HG03442 (cell line): Measurements from ENCODE around the gene SPEM2.

Experiments
- ATAC-seq: cut with Tn5 transposase; IDR thresholded peaks from one replicate; pipeline ENCODE4 v1.9.1; 2021; ENCODE audit warnings: mild to moderate bottlenecking, moderate library complexity; ENCODE audit not compliant: unreplicated experiment

SPEM2 gene

DNA sequence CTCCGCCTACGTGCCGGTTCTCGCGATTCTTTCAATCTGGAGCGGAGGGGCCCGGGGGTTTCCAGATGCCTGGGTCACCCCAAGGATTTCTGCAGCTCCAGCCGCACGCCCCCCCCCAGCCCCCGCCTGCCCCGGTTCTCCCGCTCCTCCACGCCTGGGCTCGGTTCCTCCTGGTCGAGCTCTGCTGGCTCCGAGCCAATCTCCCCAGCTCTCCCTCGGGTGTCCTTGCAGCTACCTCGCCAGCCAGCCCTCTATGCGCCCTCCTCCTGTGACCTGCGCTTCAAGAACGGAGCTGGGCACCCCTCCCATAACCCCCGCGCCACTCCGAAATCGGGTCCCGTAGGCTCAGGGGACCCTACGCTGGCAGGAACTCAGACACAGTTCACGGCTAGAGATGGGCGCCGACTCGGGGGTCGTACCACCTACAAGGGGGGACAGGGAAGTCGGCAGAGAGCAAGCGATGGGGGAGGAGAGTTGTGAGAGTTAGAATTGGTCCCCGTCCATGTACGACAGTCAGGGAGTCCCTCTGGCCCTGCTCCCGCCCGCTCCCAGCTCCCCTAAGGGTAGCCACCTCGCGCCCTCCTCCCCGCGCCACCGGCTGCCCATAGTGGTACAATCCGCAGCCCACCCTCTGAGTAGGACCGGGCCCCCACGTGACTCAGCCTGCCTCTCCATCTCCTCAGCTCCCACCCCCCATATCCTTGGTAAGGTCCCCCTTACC lies 14.9 kb downstream of the SPEM2 start:
- no peak for ATAC-seq

DNA sequence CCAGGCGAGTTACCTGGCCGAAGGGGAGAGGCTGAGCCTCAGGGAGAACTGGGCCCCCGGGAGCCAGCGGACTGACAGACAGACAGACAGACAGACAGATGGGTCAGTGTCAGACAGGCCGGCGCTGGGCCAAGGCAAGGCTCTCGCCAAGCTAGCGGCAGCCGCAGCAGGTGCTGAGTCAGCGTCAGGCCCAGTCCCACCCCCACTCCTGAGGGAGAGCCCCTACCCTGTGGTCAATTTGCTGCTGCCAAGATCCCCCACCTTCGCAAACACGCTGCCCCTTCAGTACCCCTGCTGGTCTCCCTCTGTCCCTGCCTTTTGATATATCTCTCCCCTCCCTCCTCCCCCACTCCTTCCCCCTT lies 15.4 kb downstream of the SPEM2 start:
- ATAC-seq = no peak

DNA sequence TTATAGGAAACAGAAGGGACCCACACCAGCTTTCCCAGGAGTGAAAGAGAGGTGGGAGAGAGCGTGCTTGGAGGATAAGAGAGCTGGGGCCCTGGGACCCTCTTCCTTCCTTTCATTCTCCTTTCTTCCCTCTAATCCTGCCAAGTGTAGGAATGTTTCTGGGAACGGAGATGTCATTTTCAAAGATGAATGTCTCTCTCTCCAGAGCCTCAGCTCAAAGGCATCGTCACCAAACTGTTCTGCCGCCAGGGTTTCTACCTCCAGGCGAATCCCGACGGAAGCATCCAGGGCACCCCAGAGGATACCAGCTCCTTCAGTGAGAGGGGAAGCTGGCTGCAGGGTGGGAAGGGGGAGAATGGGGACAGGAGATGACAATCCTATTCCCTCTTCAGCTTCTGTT lies 15.8 kb downstream of the SPEM2 start:
- ATAC-seq = no peak

DNA sequence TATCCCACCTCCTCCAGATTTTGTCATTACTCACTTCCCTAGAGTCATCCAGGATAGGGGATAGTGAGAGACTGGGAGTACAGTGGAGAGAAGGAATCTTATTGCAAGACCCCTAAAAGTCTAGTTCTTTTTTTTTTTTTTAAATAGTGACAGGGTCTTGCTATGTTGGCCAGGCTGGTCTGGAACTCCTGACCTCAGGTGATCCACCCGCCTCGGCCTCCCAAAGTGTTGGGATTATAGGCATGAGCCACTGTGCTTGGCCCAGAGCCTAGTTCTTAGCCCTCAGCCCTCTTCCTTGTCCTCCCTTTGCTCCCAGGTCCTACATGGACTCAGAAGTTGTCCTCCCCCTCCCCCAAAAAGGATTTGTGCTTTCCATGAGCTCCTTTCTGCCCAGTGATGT lies 16.7 kb downstream of the SPEM2 start:
- ATAC-seq = no peak

DNA sequence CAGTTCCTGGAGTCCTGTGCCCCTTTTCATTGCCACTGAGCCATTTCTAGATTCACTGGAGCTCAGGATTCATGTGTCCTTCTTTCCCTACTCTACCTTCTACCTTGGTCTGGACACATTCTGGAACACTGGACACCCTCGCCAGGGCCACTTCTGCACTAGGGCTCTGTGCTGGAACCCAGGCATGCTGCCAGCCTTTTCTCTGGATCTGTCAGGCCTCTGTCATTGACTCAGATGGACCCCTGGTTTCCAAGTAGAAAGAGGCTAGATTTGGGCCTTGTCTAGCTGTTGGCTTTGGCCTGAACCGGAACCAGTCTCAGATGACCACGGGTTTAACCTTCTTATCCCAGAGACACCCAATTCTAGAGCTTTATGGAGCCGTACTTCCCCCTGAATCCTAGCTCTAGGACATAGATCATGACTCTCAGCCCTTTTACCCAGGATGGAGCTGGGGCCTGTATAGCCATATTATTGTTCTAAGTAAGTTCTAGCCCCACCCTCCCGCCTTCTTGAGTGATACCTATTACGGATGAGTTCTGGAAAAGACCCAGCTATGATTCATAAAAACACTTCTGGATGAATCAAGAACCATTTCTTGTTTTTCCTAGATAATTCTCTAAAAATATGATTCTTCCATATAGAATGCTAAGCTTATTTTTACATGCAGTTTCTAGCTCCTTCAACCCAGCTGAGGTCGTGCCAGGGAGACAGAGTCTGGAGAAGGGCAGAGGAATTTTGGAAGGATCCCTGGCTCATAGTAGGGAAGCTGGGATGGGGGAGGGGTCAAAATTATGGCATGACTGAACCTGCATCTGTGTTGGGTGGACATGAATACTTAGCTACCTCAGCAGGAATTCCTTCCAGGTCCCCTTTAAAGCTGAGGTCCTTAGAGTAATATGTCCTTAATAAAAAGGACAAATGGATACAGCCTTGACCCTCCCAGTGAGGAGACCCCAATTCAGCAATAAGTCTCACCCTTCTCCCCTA lies 18.4 kb downstream of the SPEM2 start:
- no peak for ATAC-seq

DNA sequence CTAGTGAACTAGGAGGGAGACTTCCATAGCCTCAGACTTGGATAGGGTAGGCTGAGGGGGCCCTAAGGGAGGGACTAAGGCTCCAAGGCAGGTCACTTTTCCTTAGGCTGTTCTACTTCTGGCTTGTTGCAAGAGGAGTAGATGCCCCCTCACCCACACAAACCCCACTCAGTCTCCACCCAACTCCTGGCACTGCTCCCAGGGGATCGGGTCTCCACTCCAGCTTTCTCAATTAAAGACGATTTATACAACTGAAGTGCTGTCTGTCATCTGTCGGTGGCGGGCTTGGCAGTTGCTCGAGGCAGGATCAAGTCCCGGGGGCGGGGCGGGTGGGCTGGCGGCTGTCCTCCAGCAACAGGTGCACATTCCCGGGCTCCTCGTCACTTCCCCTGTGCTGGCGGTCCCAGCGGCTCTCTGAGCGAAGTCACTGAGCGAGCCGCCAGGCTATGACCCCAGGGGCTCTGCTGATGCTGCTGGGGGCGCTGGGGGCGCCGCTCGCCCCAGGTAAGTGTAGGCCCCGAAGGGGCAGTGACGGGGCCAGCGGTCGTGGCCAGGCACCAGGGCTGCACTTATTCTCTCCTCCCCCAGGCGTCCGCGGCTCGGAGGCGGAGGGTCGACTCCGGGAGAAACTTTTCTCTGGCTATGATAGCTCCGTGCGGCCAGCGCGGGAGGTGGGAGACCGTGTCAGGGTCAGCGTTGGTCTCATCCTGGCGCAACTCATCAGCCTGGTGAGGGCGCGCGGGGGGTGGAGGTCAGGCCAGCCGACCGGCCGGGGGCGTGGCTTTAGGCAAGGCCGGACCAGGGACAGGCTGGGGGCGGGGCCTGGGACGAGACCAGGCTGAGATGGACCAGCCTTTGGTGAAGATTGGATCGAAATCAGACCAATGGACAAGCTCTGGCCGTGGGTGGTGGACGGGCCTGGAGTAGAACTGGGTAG lies 19.5 kb downstream of the SPEM2 start, which contains the start of gene CHRNB1:
Gene CHRNB1, plus strand, starts transcription at position 380 of the 937 bp plus-strand sequence. Its CDS starts 67 bp downstream, at position 447.
- no peak for ATAC-seq

DNA sequence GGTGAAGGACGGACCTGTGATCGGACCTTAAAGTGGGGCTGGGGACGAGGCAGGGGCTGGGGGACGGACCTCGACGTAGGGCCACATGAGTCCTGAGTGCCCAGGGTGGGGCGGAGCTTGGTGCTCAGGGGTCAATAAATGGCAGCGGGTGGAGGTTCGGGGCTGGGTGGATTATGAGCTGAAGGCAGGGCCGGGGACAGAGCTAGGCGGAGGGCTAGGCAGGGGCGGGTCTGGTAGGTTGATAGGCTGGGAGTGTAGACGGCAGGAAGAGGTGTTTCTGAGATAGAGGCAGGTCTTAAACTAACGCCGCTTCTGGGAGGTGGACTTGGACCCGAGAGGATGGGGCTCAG lies 20.2 kb downstream of the SPEM2 start:
- ATAC-seq = no peak

DNA sequence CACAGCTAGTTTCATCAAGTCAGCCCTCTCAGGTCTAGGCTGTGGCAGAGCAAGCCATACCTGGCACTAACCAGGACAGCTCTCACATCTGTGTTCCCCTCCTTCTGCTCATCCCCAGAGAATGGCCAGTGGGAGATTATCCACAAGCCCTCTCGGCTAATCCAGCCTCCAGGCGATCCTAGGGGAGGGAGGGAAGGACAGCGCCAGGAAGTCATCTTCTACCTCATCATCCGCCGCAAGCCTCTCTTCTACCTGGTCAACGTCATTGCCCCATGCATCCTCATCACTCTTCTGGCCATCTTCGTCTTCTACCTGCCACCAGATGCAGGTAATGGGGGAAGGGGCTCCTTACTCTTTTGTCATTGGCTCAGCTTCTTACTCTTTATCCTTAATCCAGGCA lies 23.0 kb downstream of the SPEM2 start:
- no peak for ATAC-seq

DNA sequence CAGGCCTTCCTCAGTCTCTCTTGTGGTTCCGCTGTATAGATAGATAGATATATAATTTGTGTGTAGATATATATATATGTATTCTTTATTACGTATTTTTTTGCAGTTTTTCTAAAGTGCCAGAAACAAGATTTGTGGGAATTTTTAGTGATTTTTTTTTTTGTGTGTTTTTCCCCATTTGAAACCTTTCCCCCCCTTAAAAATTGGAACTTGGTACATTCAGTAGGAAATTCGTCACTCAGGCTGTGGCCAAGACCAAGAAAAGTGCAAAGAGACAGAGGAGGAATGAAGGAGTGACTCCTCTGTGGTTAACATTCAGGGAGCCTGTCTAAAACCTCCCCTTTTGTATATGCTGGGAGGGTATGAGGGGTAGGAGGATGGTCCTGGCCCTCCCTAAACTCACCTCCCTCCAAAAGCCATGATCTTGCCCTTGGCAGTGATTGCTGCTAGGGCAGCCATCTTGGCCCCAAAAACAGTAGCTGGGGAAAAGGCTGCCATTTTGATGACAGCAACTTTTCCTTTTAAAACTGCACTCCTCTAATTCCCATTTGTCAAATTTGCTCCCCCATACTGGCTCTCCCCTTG lies 34.6 kb downstream of the SPEM2 start:
- ATAC-seq = no peak

DNA sequence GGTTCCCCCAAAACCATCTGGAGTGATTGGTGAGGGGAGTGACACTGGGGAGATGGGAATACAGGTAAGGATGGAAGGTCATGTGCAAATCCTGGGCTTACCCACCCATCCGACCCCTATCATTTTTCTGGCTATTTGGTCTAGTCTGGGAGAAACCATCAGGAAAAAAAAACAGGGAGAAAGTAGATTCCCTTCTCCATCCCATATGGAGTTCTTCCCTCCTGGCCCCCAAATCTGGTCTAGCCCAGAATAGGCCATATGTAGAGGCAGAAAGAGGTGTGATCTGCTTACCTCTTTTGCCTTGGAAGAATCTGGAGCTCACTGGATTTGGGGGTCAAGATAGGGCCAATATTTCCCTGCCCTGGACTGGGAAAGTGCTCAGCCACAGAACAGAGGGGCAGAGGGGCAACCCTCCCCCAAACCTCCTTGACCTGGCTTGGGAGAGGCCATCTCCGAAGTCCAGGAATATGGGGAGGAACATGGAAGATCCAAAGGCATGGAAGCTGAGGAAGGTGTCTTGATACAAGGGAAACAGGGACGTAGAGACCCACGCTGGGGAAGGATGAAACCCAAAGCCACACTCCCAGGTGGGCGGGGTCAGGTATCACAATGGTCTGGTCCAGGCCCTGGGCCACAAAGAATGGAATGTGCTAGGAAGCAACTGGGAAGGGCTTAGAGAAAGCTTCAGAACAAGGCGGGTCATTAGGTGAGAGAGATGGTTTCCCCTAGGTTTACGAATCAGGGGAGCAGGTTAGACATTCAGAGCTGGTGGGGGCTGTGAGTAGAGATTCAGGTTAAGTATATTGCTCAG lies 35.6 kb downstream of the SPEM2 start:
- ATAC-seq = no peak

DNA sequence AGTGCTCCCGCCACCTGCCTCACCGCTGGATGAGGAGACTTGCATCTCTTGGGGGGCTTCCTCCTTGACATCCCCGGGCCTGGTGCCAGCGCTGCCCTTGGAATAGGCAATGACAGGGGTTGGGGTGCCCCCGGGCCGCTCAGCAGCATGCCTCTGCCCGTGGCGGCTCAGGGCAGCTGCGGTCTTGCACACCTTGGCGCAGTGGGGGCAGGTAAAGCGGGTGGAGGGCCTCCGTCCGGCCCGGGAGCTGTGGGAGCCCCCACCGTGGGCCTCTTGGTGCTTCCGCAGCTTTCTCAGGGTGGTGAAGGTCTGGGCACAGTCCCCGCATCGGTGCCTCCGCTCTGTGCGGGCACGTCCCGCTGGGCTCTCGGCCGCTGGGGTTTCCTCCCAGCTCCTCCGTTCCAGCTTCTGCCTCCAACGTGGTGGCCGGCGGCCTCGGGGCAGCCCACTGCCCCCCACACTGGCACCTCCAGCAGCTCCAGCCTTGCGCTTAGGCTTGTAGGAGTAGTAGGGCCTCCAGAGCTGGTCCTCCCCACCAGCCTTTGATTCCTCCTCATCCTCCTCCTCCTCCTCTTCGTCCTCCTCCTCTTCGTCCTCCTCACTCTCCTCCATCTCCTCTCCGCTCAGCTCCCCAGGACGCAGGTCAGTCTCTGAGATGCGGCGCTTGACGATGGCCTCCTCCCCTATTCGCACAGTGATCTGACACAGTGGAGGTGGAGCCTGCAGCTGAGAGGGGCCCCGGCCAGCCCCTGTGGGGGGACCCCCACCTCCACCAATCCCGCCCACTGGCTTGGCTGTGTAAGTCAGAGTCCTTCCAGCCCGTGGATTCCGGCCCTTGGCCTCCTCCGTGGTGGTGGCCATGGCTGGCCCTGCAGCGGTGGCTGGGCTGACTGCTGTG lies 37.3 kb downstream of the SPEM2 start:
- no peak for ATAC-seq

DNA sequence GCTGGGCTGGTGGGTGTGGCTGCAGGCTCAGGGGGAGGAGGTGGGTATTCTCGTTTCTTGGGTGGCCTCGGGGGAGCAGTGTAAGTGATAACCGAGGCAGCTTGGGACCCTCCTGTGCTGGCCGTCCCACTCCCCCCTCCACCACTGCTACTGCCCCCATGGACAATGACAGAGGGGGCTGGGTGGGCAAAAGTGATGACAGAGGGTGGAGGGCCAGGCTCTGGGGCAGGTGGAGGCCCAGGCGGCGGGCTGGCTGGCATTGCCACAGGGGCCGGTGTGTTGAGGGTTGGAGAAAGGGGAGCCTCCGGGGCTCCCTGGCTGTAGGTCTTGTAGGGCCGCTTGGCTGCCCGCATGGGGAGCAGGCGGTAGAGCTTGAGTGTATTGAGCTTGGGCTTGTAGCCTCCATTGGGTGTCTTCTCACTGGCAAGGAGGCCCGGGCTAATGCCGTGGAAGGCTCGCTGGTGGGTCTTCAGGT lies 38.0 kb downstream of the SPEM2 start:
- no peak for ATAC-seq

DNA sequence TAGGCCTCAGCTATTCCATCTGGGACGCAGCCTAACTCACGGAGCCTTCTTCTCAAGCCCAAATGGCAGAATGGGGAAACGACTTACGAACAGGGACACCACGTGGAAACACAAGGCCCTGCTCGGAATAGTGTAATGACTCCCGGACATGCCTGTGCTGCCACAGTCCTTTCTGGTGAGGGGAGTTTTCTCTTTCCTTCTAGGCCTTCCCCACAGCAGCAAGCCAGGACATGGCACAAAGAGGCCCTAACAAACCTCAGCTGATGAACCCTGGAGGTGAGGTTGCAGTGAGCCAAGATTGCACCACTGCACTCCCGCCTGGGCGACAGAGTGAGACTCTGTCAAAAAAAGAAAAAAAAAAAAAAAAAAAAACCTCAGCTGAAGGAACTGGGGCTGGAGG lies 38.7 kb downstream of the SPEM2 start:
- ATAC-seq = no peak

DNA sequence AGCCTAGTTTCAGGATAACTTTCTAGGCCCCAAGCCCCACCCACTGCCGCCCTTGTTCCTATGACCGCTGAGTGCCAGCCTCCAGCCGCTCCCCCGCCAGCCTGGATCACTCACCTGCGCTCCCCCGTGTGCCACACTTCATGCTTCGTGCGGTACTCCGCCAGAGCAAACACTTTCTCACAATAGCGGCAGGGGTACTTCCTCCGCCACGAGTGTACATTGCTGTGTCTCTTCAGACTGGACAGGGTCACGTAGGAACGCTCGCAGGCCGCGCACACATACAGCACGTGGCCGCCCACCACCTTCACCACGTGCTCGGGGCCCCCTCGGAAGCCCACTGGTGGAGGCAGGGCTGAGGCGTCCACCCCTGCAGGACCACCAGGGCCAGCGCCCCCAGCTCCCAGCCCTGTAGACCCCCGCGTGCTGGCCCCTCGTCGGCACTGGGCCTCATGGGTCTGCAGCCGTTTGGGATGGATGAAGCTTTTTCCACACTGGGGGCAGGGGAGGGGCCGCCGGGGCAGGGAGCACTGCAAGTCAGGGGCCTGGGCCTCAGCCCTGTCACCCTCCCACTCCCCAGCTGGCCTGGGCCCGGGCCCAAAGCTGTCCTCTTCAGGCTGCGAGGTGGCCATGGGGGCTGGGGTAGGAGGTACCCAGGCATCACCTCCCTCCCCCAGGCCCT lies 40.3 kb downstream of the SPEM2 start:
- ATAC-seq = no peak

DNA sequence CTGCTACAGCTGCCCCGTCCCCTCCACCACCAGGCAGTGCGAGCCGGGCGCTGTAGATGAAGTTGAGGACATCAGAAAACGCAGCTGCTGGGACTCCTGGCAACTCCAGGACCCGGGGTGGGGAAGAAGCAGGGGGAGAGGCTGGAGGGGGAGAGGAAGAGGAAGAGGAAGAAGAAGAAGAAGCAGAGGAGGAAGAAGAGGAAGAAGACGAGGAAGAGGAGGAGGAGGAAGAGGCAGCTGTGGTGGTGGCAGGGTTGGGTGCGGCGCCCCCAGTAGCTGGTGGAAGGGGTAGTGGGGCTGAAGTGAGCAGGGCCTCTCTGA lies 40.9 kb downstream of the SPEM2 start:
- ATAC-seq = no peak

DNA sequence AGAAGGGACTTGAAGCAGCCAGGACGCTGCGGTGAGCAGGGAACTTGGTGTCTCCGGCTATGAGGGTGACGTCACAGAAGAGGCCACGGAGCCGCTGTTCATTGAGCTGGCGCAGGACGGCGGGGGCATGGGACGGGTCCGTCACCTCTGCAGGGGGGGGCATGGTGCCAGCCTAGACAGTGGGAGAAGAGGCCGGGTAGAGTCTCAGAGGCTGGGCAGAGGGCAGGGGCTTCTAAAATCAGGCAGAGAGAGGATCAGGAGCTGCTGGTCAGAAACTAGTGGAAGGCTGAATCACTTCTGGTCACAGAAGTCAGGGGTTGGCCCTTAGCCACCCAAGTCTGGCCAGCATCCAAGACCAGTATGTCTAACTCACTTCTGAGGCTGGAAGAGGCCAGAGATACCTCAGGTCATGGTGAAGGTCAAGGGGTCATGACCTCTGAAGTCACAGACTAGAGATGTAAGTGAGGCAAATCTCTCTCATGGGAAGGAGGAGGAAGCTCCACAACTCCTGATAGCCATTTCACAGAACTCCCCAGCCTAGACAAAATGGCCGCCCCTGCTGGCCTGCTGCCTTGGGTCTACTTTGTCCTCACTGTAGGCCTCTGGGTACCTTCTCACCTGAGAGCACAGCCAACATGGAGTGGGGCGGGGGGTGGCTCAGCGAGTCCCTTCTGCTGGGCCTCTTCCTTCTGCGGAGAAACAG lies 41.4 kb downstream of the SPEM2 start:
- ATAC-seq = no peak

DNA sequence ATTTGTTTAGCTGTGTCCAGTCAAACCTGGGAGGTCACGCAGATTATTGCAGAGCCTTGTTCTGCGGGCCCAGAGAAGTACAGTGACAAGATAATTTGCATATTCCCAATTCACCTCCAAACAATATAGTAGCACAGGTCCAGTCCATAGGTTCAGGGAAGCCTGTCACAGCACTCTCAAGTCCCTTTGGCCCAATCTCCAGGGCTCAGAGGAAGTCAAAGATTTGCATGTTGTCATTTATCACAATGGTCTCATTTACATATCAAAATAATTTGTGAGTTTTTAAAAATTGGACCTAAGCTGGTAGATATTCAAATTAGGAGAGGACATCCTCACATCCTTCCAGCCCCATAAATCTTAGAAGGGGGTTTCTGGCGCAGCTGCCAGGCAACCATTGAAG lies 42.1 kb downstream of the SPEM2 start:
- ATAC-seq = no peak

DNA sequence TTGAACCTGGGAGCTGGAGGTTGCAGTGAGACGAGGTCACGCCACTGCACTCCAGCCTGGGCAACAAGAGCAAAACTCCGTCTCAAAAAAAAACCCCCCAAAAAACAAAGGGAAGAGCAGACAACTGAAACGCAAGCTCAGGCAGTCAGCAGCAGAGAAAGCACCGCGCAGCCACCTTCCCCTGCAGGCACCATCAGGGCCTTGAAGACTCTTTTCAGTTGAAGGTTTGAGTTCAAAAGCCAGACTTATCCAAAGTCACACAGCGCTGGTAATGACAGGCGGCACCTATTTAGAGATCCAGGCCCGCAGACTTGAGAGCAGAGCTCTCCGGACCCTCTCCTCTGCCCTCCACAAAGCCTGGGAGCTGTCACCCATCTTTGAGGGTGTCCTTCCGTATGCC lies 42.9 kb downstream of the SPEM2 start:
- no peak for ATAC-seq
